Endothelial cell of umbilical vein (primary cell): Measurements from ENCODE around the gene RDH5. TPM values are rescaled to one million over a fixed set of nuclear protein-coding genes. Genes with fewer than 3 reads are reported as not detected.

Experiments
- BruUV-seq: library from RNA; stranded (reverse); fragments of 400-500 nt; replicated peaks from 2 replicates; lab custom pipeline; 2021; lab: Mats Ljungman, UMichigan
- CTCF ChIA-PET: fragments of 300-600, 350-600 bp; sonication (Branson Sonifier 250); formaldehyde crosslinking; loops from one replicate; lab custom pipeline; 2021; ENCODE audit warnings: antibody characterized with exemption, inconsistent platforms; lab: Charles Lee
- POLR2A ChIA-PET: fragments of 300-600, 350-600 bp; sonication (Branson Sonifier 250); formaldehyde crosslinking; loops from one replicate; lab custom pipeline; 2021; ENCODE audit warnings: antibody characterized with exemption, inconsistent platforms; lab: Charles Lee
- DNase-seq: peaks from one replicate; pipeline ENCODE4 v3.0.0-alpha.2; 2011; ENCODE audit warnings: low read depth, low spot score
- FAIRE-seq: peaks from 2 replicates; lab custom pipeline; 2011; peaks lifted over from hg19 to GRCh38; lab: Jason Lieb, UNC
- H2AFZ ChIP-seq: 2 replicates; pipeline ENCODE4 v1.6.0; 2012; ENCODE audit warnings: low read depth, low read length, control low read depth, inconsistent platforms
- H3K27ac ChIP-seq: 2 replicates; pipeline ENCODE4 v1.5.1; 2011; ENCODE audit warnings: low read depth, mild to moderate bottlenecking, control low read depth, low read length, moderate library complexity; ENCODE audit not compliant: insufficient read depth
- H3K27me3 ChIP-seq, 2 experiments: 2 replicates each; pipeline versions ENCODE4 v1.6.0 to v1.6.1; 2011; ENCODE audit warnings: low read length in 2 of 2, mixed read lengths in 1 of 2; ENCODE audit not compliant: control insufficient read depth in 2 of 2, insufficient read depth in 2 of 2
- H3K36me3 ChIP-seq, 2 experiments: 2 replicates in 1 of 2; 3 replicates in 1 of 2; pipeline ENCODE4 v1.5.1; 2011; ENCODE audit warnings: low read length in 2 of 2, mild to moderate bottlenecking in 1 of 2, moderate library complexity in 1 of 2; ENCODE audit not compliant: control insufficient read depth in 2 of 2, insufficient read depth in 2 of 2; ENCODE audit errors: extremely low read depth in 1 of 2
- H3K4me1 ChIP-seq: 3 replicates; pipeline ENCODE4 v1.5.1; 2011; ENCODE audit warnings: mild to moderate bottlenecking, low read length; ENCODE audit not compliant: control insufficient read depth, insufficient read depth; ENCODE audit errors: extremely low read depth
- H3K4me2 ChIP-seq: 2 replicates; pipeline ENCODE4 v1.6.1; 2011; ENCODE audit warnings: low read length, control low read depth, mixed read lengths; ENCODE audit not compliant: insufficient read depth
- H3K4me3 ChIP-seq, 3 experiments: fragments of 200-600 bp in 1 of 3; sonication (generic), shearing (Covaris generic) in 1 of 3; replicated peaks in 1 of 3; 2 replicates each; pipeline ENCODE4 v1.5.1; 2011 to 2016; ENCODE audit warnings: control low read depth in 3 of 3, low read length in 3 of 3, mild to moderate bottlenecking in 2 of 3, inconsistent platforms in 1 of 3, low read depth in 1 of 3, moderate library complexity in 1 of 3; ENCODE audit not compliant: insufficient read depth in 1 of 3
- H3K79me2 ChIP-seq: 2 replicates; pipeline ENCODE4 v1.6.0; 2012; ENCODE audit warnings: low read length, inconsistent platforms; ENCODE audit not compliant: control insufficient read depth, insufficient read depth
- H3K9ac ChIP-seq: replicated peaks from 2 replicates; pipeline ENCODE3; 2011; ENCODE audit warnings: low read length, control low read depth; ENCODE audit not compliant: insufficient read depth; ENCODE audit errors: extremely low read depth
- H3K9me1 ChIP-seq: replicated peaks from 3 replicates; pipeline ENCODE4 v1.6.0; 2011; ENCODE audit warnings: mild to moderate bottlenecking, low read length; ENCODE audit not compliant: control insufficient read depth, insufficient read depth; ENCODE audit errors: extremely low read depth
- H3K9me3 ChIP-seq: replicated peaks from 2 replicates; pipeline ENCODE4 v1.5.1; 2012; ENCODE audit warnings: low read length, inconsistent platforms; ENCODE audit not compliant: control insufficient read depth, insufficient read depth
- H4K20me1 ChIP-seq: replicated peaks from 2 replicates; pipeline ENCODE3; 2011; ENCODE audit warnings: mild to moderate bottlenecking, low read length; ENCODE audit not compliant: control insufficient read depth, insufficient read depth; ENCODE audit errors: extremely low read depth
- EZH2 ChIP-seq: IDR thresholded peaks from 2 replicates; pipeline ENCODE4 v1.6.1; 2012; ENCODE audit warnings: borderline replicate concordance, low read depth, mild to moderate bottlenecking, moderate library complexity, low read length, inconsistent platforms; ENCODE audit not compliant: severe bottlenecking
- JUN ChIP-seq: IDR thresholded peaks from 2 replicates; pipeline ENCODE4 v1.6.1; 2011; ENCODE audit warnings: borderline replicate concordance, low read depth; ENCODE audit not compliant: insufficient read length, insufficient read depth
- MYC ChIP-seq: IDR thresholded peaks from one replicate; pipeline ENCODE4 v1.6.1; 2011; ENCODE audit warnings: mild to moderate bottlenecking, low read depth, low read length
- POLR2A ChIP-seq: IDR thresholded peaks from 2 replicates; pipeline ENCODE4 v1.6.1; 2012; ENCODE audit warnings: low read depth, mild to moderate bottlenecking, control low read depth, low read length
- POLR2AphosphoS5 ChIP-seq: IDR thresholded peaks from 2 replicates; pipeline ENCODE4 v1.6.1; 2012; ENCODE audit warnings: low read depth, mild to moderate bottlenecking, control low read depth, low read length, moderate library complexity; ENCODE audit not compliant: insufficient read depth
- dilution Hi-C: fragments of 300-500 bp; cut with MboI; formaldehyde crosslinking; loops from one replicate; pipeline ENCODE4 v1.15.0; 2019; ENCODE audit warnings: low sequenced_read_pairs; ENCODE audit not compliant: extremely low pct_ligation_motif_present
- intact Hi-C: fragments of 100-400 bp; cut with micrococcal nuclease; formaldehyde crosslinking; loops from one replicate; pipeline ENCODE4 v1.10.0; 2022
- polyA plus RNA-seq, 4 experiments: library from polyadenylated mRNA; depleted of rRNA in 3 of 4; stranded (reverse) in 3 of 4; unstranded in 1 of 4; fragments of >200 nt; gene quantifications; 2 replicates each; pipeline versions ENCODE4 v1.2.1 to v1.2.3, GENCODE V29; 2011 to 2012; ENCODE audit warnings: missing spikeins in 1 of 4
- total RNA-seq: library from RNA; stranded (reverse); gene quantifications from 2 replicates; pipeline ENCODE4 v1.2.3, GENCODE V29; 2021
- TF ChIP-seq, protein P1 (sequence below): IDR thresholded peaks from 2 replicates; pipeline ENCODE4 v1.6.1; 2011; ENCODE audit not compliant: insufficient read depth, insufficient read length

RDH5 gene
- total and polyA plus RNA-seq, 2 donors (not counting 3 experiments of a cell fraction or from before 2014, with no cell fraction given) = 2.7 to 3.7 TPM

- DNase-seq (no peak), FAIRE-seq (no peak)
- Histone ChIP-seq H2AFZ (no peak overlapping the region), H4K20me1 (no peaks in the 10 kb centered on the region), H3K27me3 (peaks cover 38 to 40% of the 10 kb centered on the region in 2 experiments), H3K4me2 (no peak overlapping the region), H3K36me3 (no peaks in the 10 kb centered on the region), H3K79me2 (no peaks in the 10 kb centered on the region), H3K4me1 (peaks cover 10% of the 10 kb centered on the region), H3K9me1 (no peaks in the 10 kb centered on the region), H3K27ac (no peak overlapping the region), H3K9me3 (no peaks in the 10 kb centered on the region), H3K4me3 (no peak overlapping the region), H3K9ac (no peak overlapping the region)
- TF ChIP-seq EZH2 (no peak), JUN (no peak), POLR2A (no peak), POLR2AphosphoS5 (no peak), MYC (no peak)
- TF ChIP-seq, protein P1, sequence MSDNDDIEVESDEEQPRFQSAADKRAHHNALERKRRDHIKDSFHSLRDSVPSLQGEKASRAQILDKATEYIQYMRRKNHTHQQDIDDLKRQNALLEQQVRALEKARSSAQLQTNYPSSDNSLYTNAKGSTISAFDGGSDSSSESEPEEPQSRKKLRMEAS = no peak
- CTCF ChIA-PET = interaction anchor here (1.4 to 2.3 kb wide), 3 partner anchors 9 to 56 kb away, joined by 6 to 7 read pairs (median 6); no protein-coding TSS in a partner anchor
- POLR2A ChIA-PET = no interaction called here
- intact Hi-C loops (no loop called here), dilution Hi-C loops (no loop called here)
- no TSS peak for BruUV-seq
Observed at GRCh38 chr12:55711786-55712553, 8.2 kb upstream of the RDH5 start.
